NCI-H187 (cell line): ENCODE data around the gene ACTN4.

Experiments
- DNase-seq, 2 experiments: peaks; one replicate each; lab custom pipeline; 2025; lab: John Stamatoyannopoulos, UW

The ACTN4 gene

DNA sequence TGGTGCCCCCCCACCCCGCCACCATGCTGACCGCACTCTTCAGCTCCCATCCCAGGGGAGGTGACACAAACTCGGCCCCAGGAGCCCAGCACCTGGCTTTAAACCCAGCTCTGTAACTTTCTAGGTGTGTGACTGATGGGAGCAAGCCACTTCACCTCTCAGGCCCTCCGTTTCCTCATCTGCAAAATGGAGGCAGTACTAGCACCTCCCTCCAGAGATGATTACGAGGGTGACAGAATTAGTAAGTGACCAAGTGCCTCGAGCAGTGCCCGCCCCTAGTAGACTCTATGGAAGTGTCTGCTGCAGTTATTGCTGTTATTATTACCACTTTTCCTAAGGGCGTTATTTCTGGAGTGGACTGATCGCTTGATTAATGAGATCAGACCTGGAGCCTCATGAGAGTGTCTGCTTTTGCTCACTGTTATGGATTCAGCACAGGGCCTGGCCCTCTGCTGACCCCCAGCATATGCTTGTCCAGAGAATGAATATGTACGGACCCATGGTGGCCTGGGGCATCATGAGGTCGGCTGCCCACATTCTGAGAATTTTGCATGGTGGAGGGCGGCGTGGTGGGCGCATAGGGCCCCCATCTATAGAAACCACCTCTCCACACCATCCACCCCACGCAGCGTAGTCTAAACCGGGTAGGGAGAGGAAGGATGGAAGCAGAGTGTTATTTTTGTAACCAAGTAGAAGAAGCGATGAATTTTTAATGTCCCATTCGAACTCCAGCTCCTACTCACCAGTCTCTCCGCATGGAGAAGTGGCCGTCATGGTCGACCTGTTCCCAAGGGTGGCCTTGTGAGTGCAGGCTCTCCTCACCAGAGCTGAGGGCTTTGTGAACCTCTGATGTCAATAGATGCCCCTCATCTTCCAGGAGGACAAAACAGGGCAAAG, 48.6 kb downstream of the ACTN4 start:
- DNase-seq: no peak

DNA sequence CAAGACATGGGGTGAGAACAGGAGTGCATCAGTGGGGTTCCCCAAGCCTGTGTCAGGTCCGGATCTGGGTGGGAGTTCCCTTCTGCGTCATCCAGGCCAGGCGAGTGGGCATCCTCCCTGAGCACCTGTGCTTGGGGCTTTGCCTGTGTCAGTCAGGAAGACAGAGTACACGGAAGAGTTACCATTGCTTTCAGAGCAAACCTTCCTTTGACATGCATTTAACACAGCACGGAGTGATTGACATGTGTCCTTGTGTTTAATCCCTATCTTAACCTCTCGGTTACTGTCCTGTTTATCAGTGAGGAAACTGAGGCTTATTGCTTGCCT, 49.2 kb downstream of the ACTN4 start:
- no peak for DNase-seq

DNA sequence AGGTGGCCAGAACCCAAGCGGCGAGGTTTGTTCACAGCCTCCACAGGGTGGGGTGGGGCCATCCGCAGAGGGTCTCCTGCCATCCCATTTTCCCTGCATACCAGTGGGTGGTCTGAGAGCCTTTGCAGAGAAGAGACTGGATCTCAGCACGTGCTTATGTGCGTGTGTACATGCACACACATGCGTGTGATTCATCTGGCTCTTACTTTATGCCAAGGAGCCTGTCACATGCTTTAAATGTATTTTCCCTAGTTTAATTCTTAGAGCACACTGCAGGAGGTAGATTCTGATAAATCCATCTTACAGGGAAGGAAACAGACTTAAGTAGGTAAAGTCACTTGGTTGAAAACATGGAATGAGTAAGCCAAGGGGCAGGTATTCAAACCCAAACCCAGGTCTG, 49.7 kb downstream of the ACTN4 start:
- DNase-seq: no peak

DNA sequence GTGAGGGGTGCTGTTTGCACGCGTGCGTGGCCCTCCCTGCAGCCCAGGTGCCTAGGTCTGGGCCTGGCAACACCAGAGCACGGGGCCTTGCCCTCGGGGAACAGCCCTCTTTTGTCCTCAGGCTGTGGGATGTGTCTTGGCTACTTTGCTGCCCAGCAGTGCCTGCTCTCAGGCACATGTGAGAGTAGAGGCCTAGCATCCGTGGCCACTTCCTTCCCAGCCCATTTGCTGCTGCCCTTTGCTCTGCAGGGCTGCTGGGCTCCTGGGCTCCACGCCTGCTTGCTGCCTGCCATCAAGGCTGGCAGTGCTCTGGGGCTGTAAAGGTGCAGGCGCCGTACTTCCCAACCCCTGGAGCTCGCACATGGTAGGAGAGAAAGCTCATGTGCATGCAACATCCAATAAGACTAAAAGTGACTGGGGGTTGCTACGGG, 50.2 kb downstream of the ACTN4 start:
- no peak for DNase-seq

DNA sequence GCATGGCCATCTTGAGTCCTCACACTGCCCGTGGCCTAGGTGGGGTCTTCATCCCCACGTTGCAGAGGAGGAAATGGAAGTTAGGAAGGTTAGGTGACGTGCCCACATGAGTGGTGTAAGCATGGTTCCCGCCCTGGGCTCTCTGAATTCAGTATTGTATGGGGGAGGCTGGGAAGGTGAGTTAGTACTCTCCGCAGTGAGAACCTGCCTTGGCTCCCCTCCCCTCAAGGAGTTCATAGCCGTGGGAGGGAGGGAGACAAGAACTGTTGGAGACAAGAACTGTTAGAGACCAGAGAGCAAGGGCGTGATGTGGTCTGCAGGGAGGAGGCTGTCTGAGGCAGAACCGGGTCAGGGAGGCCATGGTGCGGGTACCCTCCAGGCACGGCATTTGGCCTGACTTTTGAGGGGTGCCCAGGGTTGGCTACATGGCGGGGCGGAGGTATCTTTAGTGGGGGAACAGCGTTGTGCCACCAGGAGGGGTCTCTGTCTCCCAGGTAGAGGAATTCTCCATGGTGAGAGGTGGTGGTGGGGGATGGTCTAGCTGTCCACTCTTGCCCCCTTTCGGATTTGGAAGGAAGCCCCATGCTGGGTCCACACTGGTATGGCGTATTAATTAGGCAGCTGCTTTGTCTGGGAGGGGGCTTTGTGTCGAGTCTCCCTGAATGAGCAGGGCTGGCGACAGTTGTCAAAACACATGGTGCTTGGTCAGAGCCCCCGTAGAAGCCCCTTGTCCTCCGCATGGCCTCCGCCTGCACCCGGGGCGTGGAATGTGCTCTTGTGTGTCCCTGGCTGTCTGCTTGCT, 51.0 kb downstream of the ACTN4 start:
- DNase-seq: no peak

DNA sequence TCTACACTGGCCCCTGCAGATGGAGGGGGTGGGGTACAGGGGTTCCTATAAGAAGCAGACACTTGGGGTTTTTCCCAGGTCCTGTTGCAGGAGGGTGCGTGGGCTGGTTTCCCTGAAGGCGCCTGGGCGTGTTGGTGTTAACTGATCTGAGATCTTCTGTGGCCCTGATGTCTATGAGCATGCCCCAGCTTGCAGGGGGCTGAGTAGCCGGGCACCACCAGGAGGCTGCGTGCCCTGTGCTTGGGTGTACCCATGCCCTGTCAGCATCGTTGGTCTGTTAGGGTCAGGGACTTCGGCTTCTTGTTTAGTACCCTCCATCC, 51.5 kb downstream of the ACTN4 start:
- no peak for DNase-seq

DNA sequence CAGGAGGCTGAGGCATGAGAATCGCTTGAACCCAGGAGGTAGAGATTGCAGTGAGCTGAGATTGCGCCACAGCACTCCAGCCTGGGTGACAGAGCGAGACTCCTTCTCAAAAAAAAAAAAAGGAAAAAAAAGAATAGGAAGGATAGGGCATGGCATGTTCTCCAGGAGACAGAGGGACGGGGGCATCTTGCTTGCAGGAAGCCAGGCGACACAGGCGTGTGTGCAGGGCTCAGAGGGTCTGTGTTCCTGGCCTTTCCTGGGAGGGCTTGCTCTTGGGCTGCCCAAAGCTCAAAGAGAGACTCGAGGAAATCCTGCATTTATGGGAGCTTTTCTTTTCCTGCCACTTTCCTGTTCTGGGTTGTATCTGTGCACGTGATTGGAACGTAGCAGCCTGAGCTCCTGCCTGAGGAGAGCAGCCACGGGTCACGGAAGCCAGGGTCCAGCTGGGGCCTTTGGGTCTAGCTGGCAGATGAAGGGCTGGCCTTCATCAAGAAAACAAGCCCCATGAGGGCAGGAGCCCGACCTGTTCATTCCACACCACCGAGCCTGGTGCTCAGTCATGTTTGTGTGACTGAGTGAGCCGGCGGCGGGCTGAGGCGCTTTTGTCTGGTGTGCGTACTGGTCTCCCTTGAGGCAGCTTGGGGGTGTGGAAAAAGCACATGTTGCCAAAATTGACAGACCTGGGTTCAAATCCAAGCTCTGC, 52.3 kb downstream of the ACTN4 start:
- no peak for DNase-seq

DNA sequence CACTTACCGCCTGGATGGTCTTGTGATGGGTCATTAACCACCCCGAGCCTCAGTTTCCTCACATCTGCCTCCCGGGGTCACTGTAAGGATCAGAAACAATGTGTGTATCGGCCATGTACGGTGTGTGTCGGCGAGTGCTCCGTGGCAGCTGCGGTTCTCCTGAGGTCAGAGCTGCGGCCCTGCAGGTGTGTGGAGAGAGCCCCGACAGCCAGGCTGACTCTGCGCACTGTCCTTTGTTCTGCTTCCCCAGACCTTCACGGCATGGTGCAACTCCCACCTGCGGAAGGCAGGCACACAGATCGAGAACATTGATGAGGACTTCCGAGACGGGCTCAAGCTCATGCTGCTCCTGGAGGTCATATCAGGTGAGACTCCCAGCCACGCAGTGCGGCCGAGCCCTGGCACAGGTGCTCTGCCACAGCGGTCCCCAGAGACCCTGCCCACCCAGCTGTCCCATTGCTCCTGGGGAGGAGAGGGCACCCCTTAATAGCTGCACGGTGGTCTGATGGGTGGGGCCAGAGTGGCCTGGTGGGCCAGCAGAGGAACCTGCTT, 53.0 kb downstream of the ACTN4 start:
- DNase-seq: no peak

DNA sequence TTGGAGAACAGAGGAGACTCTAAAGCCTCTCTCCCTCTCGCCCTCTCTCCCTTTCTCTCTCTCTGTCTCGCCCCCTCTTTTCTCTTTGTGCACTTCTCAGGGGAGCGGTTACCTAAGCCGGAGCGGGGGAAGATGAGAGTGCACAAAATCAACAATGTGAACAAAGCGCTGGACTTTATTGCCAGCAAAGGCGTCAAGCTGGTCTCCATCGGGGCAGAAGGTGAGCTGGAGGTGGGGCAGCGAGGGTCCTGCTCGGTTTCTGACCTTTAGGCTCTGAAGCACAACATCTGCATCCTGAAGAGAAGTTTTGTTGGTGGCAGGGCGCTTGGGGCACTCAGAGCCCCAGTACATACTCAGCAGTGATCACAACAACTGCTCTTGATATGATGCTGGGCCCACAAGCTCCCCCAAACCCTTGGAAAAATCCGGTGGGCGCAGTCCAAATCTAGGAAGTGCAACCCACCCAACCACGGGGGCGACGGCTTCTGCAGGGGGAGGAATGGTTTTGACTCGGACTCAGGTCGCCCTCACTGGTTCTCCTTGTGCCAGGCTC, 53.5 kb downstream of the ACTN4 start:
- DNase-seq: no peak

DNA sequence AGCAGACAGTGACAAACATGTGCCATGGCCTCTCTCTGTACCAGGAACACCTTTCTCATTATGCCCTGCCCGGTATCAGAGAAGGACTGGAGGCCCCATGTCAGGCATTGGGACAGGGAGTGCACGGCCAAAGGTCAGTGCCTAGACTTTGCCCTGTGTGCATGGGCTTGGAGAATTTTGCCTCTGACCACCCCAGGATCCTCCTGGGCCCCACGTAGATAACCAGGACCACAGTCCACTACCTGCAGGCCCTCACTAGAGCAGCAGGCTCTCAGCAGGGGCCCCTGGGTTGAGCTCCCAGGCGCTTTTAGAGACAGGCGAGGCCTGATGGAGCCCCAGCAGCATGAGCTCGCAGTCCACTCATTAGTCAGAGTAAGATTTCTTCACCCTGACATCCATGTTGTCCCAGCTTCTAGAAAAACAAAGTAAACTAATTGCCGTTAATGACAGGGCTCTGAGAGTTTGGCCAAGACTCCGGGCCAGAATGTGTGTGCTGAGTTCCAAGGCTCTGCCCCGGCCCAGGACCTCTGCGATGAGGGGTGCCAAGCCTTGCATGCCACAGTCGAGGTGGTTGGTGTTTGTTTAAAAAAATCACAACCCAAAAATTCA, 54.1 kb downstream of the ACTN4 start:
- no peak for DNase-seq

DNA sequence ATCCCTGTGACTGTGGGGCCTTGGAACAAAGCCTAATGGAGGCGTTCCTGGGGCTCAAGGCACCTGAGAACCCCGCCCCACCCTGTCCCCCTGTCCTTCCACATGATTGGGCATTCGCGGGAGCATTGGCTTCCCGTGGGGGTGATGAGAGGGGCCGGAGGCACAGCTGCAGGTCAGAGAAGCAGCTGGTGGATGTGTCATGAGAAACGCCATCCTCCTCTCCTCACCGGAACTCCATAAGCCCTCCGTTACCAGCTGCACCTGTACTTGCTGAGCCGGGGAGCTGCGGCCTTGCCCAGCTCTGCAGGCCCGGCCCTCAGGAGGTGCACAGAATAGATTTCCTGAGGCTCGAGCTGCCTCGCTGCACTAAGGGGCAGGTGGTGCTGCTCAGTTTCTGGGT, 54.8 kb downstream of the ACTN4 start:
- DNase-seq: no peak

DNA sequence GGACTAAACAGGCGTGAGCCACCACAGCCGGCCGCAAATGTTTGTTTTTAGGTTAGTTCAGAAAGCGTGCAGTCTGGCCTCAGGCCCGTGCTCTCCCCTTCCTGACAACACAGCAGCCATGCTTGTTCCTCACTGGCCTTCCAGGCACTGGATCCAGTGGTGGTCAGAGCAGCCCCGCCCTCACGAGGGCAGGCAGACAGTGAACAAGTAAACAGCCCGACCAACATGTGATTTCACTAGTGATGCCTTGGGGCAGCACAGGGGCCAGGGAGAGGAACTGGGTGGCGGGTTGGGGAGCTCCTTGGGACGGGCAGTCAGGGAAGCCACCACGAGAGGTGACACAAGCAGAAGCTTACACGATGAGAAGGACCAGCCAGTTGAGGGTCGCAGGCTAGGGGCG, 56.1 kb downstream of the ACTN4 start:
- DNase-seq: no peak

DNA sequence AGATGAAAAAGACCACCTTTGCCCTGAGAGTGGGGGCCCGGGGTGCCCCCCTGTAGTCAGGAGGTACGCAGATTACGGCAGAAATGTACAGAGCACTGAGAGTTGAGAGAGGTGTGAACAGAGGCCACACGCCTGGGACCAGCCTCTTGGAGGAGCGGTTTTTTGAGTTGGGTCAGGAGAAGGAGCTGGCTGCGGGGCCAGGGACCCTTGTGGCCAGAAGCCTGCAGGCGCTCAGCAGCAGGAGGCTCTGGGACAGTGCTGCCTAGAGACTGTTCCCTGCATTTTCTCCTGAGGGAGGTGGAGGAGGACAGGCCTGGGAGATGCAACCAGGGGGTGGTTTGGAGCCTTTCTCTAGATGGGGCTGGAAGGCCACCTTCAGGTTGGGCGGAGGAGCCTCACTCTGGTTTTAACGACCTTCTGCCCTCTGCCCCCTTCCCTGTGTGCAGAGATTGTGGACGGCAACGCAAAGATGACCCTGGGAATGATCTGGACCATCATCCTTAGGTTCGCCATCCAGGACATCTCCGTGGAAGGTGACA, 57.1 kb downstream of the ACTN4 start:
- no peak for DNase-seq

DNA sequence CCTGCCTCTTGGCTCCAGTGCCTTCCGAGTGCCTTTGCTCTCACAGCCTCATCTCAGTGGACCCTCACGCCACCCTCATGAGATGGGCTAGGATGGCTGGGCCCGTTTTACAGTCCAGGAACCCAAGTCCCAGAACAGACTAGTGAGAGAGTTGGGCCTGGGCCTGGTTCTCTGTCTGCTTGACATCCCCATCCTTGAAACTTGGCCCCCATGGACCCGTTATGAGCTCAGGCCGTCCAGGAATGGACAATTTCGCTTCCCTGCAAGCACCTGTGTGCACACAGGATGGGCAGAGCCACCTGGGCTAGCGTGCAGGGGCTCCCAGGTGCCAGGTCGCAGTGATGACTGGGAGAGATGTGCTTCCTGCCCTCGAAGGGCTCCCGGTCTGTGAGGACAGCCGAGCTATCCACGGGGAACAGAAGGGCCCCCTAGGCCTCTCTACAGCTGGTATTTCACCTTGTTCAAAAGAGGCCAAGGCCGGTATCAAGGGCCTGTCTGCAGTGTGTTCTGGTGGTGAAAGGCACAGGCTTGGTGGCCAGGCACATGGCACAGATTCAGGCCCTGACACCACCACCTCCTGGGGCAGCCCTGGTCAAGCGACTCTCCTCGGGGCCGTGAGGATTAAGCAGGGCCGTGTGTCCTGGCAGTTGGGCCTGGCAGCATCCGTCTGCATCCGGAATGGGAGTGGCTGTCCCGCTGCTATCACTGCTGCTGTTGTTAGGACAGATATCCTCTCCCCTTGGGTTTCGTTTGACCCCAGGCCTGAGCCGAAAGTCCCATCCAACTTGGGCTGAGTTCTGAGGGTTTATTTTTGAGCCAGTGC, 58.0 kb downstream of the ACTN4 start:
- no peak for DNase-seq

DNA sequence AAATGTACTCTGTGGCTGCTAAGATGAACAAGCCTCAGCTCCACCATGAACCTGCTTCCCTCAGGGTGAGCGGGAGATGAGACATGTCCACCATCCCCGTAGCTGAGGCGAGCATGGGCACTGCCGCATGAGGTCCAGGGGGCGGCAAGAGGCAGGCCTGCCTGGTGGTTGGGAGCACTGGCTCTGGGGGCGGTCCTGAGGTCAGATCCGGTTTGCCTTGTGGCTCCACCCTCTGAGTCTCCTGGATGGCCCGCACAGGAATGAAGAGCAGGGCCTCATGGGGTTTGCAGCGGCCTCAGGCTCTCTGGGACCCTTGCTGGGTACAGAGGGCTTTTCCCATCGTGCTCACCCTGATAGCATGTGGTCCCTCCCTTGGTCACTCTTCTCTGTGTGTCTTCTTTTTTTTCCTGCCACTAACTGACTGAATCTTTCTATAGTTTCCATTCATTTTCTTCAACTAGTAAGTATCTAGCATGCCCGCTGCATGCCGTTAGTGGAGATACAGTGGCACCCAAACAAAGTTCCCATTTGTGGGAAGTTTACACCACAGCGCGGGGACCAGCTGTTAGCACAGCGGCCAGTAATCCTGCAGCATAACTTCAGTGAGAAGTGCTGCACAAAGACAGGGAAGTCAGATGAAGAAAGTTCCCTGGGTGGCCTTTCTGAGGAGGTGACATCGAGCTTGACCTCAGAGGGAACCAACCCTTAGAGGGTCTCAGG, 59.5 kb downstream of the ACTN4 start:
- no peak for DNase-seq

DNA sequence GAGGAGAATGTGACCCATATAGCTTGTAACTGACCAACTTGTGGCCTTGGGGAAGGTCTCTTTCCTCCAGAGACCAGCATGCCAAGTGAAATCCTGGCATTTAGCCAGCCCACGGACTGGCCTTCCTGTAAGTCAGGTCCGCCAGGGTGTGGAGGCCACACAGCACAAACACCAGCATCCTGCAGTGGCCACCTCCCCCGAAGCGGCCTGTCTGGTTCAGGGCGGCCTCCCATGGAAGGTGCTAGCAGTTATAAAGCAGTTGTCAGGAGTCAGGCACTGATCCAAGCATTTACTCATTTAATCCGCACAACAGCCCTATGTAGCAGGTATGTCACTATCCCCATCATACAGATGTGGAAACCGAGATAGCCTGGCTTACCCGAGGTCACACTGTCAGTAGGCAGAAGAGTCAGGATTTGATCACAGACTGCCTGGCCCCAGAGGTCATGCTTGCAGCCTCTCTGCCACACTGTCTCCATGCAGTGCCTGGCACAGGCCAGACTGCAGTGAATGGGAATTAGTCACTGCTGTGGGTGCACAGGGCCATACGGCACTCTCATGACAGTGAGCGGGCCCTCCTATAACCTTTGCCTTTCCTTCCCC, 60.2 kb downstream of the ACTN4 start:
- DNase-seq: no peak

DNA sequence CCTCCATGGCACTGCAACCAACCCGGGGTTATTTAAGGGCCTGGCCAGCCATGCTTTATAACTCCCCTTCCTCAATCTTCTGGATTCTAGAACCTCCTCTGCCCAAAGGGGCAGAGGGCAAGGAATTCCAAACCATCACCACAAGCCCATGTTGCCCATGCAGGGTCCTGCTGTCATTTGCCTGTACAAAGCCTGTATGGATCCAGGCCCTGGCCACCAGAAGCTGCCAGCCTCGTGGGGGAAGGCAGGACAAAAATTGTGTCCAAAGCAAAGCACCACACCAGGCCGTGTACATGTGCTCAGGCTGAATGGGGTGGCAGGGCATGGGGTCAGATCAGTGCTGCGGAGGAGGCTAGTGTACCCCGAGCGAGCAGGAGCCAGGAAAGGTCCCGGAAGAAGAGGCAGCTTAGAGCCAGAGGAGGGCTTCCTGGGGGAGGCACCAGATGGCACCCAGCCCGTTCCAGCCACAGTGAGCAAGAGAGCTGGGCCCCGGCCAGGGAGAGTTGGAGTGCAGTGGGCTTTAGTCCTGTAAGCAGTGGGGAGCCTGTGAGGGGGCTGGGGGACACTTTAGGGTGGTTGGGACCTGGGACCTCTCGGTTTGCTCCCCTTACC, 61.1 kb downstream of the ACTN4 start:
- DNase-seq: no peak

DNA sequence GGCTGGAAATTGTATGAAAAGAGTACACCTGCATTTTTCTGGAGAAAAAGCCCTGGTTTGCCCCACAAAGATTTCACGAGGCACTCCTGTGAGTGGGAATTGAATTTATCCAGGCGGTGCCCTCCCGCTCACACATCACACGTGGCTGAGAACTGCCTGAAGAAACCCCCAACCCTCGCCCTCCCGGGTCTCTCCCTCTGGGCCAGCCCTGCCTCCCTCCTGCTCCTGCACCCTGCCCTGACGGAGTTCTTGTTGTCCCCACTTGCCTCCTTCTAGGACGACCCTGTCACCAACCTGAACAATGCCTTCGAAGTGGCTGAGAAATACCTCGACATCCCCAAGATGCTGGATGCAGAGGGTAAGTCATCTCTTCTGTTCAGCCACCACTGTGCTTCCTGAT, 61.7 kb downstream of the ACTN4 start:
- no peak for DNase-seq
